GM18870 (cell line): ENCODE measurements around the gene SRCIN1.
"Not testable (repeated sequence)": the region's sequence is repeated elsewhere in the genome, so short reads cannot be mapped to it uniquely, and the experiment has no call there.

Experiments
- ATAC-seq: cut with Tn5 transposase; IDR thresholded peaks from one replicate; pipeline ENCODE4 v1.9.1; 2021; ENCODE audit warnings: moderate library complexity; ENCODE audit not compliant: unreplicated experiment

Gene SRCIN1

DNA sequence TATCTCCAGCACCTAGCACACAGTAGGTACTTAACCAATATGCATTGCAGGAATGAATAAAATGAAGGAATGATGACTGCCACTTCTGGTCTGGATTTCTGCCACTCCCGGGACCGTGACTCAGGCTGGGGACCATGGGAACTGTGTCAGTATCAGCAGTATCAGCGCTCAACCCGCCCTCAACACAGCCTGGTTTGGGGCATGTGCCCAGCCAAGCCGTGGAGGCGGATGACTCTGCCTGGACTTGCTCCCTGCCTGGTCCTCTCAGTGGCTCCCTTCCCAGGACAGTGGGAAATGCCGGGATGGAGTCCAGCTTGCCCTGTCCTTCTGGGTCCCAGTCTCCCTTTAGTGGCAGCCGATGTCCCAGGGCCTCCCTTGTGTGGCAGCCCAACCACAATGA lies 55.1 kb downstream of the SRCIN1 start:
- ATAC-seq: no peak

DNA sequence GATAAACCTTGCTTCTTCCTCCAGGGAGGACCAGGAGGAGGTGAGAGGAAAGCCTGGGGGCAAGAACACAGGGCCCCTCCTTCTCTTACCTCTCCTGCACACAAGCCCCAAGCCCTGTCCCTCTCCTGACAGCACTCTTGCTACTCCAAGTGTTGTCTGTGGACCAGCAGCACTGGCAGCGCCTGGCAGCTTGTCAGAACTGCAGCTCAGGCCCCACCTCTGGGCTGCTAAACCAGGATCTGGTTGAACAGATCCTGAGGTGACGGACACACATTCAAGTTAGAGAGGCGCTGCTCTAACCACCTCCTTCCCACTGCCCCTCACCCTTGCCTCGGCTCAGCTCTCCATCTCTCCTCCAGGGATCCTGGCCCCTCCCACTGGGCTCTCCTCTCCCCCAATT lies 56.5 kb downstream of the SRCIN1 start:
- no peak for ATAC-seq

GRCh38 chr17:38547444-38547843 lies 58.3 kb downstream of the SRCIN1 start:
- no peak for ATAC-seq

DNA sequence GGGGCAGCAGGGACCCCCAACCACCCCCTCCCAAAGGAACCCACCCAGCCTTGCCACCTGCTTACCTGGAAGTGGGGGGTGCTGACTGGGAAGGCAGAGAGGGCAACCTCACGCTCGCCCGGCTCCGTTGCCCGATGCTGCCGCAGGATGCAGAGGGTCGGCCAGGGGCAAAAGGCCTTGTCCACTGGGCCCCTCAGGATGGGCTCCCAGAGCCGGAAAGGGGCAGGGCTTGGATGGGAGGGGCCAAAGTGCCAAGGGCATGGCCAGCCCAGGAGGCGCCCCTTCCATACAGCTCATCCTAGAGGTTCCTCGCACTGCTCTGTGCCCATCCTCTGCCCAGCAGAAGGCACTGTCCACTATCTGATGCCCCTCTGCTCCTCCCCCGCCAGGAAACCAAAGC lies 59.4 kb downstream of the SRCIN1 start:
- no peak for ATAC-seq

DNA sequence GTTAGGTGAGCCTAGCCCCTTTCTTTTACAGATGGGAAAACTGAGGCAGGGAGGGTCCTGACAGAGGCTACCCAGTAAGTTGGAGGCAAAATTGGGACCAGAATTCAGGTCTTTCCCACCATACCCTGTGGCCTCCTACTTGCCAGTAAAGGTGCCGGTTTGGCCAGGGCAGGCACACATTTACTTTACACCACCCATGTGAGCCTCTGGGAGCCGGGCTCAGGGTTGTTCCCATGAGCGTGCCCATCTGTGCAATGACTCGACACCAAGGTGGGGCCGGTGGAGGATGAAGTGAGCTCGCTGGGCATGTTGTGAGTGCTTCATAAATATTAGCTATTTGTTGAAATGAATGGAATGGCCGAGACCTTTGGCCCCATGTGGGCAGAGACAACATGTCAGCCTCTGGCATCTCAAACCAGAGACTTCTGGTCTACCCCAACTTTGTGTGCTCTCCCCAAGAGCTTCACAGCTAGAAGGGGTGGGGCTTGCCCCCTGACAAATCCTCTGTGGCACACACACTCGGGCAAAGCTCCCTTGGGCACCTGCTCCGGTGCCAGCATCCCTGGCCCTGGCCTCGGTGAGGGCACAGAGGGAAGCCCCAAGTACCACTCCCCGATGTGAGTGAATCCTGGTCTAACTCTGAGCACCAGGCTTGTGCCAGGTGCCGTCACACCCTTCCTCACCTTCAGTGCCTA lies 60.1 kb downstream of the SRCIN1 start:
- no peak for ATAC-seq

GRCh38 chr17:38544839-38545209 lies 60.9 kb downstream of the SRCIN1 start:
- ATAC-seq: no peak

- ATAC-seq: no peak
Measured at GRCh38 chr17:38544175-38544838, 61.4 kb downstream of the SRCIN1 start.

GRCh38 chr17:38543403-38544174 lies 62.2 kb downstream of the SRCIN1 start:
- no peak for ATAC-seq

- ATAC-seq: no peak
Measured at GRCh38 chr17:38542286-38542685, 63.5 kb downstream of the SRCIN1 start.

- ATAC-seq: no peak
Measured at GRCh38 chr17:38541281-38541680, 64.5 kb downstream of the SRCIN1 start.

GRCh38 chr17:38540514-38541045 lies 65.2 kb downstream of the SRCIN1 start:
- ATAC-seq: no peak

DNA sequence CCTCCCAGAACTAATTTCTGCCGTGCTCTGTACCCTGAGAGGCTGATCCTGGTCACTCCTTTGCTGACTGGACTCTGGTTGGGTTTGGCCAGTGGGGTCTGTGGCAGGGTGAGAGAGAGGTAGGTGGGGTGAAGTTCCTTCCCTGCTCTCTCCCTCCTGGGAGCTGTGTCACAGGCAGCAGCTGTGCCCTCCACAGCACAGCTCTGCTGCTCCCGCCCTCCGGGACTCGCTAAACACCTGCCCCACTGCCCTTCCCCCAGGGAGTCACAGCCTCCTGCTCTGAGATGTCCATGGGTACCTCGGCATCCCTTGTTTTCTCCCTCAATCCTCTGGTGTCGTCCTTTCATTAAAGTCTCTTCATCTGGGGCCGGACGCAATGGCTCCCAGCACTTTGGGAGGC lies 66.4 kb downstream of the SRCIN1 start:
- no peak for ATAC-seq

GRCh38 chr17:38538906-38539305 lies 66.8 kb downstream of the SRCIN1 start:
- no peak for ATAC-seq

DNA sequence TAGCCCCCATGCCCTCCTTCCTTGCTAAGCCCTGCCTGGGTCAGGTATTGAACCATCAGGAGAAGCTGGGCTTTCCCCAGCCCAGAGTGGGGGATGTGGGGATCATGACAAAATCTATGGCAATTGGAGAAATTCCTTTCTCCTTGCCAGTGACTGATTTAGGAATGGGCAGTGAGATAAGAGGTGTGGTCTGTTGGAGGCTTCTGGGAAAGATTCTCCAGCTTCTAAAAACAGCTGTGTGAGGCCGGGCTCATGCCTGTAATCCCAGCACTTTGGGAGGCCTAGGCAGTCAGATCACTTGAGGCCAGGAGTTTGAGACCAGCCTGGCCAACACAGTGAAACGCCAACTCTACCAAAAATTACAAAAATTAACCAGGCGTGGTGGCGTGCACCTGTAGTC lies 69.1 kb downstream of the SRCIN1 start:
- no peak for ATAC-seq

- ATAC-seq: no peak
Measured at GRCh38 chr17:38535886-38536285, 69.9 kb downstream of the SRCIN1 start.

GRCh38 chr17:38534498-38534885 lies 71.3 kb downstream of the SRCIN1 start:
- no peak for ATAC-seq

GRCh38 chr17:38533866-38534497 lies 71.8 kb downstream of the SRCIN1 start:
- no peak for ATAC-seq

DNA sequence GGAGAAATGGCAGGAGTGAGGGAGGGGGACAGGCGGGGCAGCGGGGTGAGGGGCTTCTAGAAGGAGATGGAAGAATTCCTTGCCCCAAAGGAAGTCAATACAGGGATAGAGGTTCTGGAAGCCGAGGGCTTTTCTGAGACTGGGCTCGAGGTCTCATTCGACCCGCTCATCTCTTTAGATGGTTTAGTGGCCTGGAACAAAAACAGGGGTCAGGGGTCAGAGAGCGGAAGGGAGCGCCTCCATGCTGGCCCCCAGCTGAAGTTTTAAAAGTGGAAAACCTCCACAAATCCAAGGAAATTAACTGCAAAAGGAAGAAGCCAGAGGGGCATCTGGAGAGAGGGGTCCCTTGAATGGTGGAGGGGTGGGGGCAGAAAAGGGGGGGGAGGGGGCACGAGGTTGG lies 72.5 kb downstream of the SRCIN1 start:
- no peak for ATAC-seq

DNA sequence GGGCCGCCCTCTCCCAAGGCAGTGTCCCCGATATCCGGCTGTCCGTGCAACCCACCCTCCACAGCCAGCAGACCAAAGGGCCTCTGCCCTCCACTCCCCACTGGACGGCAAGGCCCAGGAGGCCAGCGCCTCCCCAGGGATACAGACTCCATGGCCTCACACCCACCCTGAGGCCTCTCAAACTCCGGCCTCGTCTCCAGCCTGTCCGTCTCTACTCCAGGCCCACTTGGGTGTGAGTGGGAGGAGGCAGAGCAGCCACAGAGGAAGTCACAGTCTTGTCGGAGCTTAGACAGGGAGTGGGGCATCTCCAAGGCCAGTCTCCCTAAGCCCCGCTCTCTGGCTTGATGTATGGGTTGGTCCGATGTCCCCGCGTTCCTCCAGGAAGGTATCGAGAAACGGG lies 73.3 kb downstream of the SRCIN1 start:
- ATAC-seq: no peak

DNA sequence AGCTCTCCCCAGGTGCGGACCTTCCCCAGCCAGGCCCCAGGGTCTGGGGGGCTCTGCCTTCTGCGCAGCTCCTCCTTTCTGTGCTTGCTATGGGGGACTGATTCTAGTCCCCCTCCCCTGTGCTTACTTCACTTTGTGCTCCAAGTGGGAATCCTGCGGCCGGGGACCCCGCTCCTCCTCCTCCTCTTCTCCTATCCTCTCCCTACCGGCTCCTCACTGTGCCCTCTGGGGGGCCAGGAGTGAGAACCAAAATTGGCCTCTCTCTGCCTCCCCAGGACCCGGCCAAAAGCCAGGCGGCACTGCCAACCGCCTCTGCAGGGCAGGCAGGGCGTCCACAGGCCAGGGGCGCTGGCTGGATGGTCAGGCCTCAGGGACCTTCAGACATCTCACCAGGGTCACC lies 74.0 kb downstream of the SRCIN1 start:
- ATAC-seq: not testable (repeated sequence)

GRCh38 chr17:38530856-38531255 lies 74.9 kb downstream of the SRCIN1 start:
- not testable (repeated sequence) for ATAC-seq
